Mesenchymal stem cell (in vitro differentiated cells and primary cell): ENCODE data around the gene IRX4.

Experiments used
- DNase-seq: peaks from one replicate; pipeline ENCODE4 v3.0.0-alpha.2; 2013
- H2AFZ ChIP-seq: one replicate; pipeline ENCODE4 v1.6.1; 2013; ENCODE audit warnings: low read depth, mild to moderate bottlenecking, control low read depth, inconsistent platforms, low read length, moderate library complexity
- H2AK5ac ChIP-seq: 2 replicates; pipeline ENCODE4 v1.6.1; 2013; ENCODE audit warnings: low read length, moderate library complexity, mild to moderate bottlenecking, inconsistent platforms; ENCODE audit not compliant: severe bottlenecking
- H2BK120ac ChIP-seq: one replicate; pipeline ENCODE4 v1.6.1; 2013; ENCODE audit warnings: low read depth, mild to moderate bottlenecking, inconsistent platforms, low read length, moderate library complexity
- H2BK12ac ChIP-seq, 2 experiments: one replicate each; pipeline ENCODE4 v1.6.1; 2013; ENCODE audit warnings: inconsistent platforms in 2 of 2, low read length in 2 of 2, mild to moderate bottlenecking in 2 of 2, moderate library complexity in 2 of 2, control low read depth in 1 of 2
- H2BK15ac ChIP-seq: one replicate; pipeline ENCODE4 v1.6.1; 2013; ENCODE audit warnings: mild to moderate bottlenecking, low read depth, inconsistent platforms; ENCODE audit not compliant: poor library complexity, severe bottlenecking
- H2BK5ac ChIP-seq: 2 replicates; pipeline ENCODE4 v1.6.1; 2013; ENCODE audit warnings: low read depth, mild to moderate bottlenecking, low read length, control low read depth, inconsistent platforms; ENCODE audit not compliant: poor library complexity, severe bottlenecking
- H3K14ac ChIP-seq, 2 experiments: one replicate each; pipeline ENCODE4 v1.6.1; 2013; ENCODE audit warnings: inconsistent platforms in 2 of 2, low read length in 2 of 2, control low read depth in 1 of 2, mild to moderate bottlenecking in 1 of 2, moderate library complexity in 1 of 2
- H3K18ac ChIP-seq, 2 experiments: one replicate each; pipeline ENCODE4 v1.6.1; 2013; ENCODE audit warnings: inconsistent platforms in 2 of 2, low read length in 2 of 2, control low read depth in 1 of 2, low read depth in 1 of 2, mild to moderate bottlenecking in 1 of 2
- H3K23ac ChIP-seq, 2 experiments: one replicate each; pipeline ENCODE4 v1.6.1; 2013; ENCODE audit warnings: inconsistent platforms in 2 of 2, low read length in 2 of 2, mild to moderate bottlenecking in 2 of 2, moderate library complexity in 2 of 2, control low read depth in 1 of 2
- H3K27ac ChIP-seq: 2 replicates; pipeline ENCODE4 v1.5.1; 2013; ENCODE audit warnings: mild to moderate bottlenecking, moderate library complexity, low read length, control low read depth, inconsistent platforms; ENCODE audit not compliant: poor library complexity, severe bottlenecking
- H3K27me3 ChIP-seq, 2 experiments: 2 replicates each; pipeline versions ENCODE4 v1.6.1 to v1.7.0; 2013; ENCODE audit warnings: low read length in 2 of 2, mild to moderate bottlenecking in 2 of 2, moderate library complexity in 2 of 2, control low read depth in 1 of 2, inconsistent platforms in 1 of 2; ENCODE audit not compliant: control insufficient read depth in 1 of 2, insufficient read depth in 1 of 2
- H3K36me3 ChIP-seq, 2 experiments: 2 replicates each; pipeline versions ENCODE4 v1.6.1 to v1.7.0; 2013; ENCODE audit warnings: low read length in 2 of 2, control low read depth in 1 of 2, inconsistent platforms in 1 of 2, low read depth in 1 of 2, mild to moderate bottlenecking in 1 of 2; ENCODE audit not compliant: insufficient read depth in 2 of 2, control insufficient read depth in 1 of 2
- H3K4ac ChIP-seq, 2 experiments: one replicate each; pipeline ENCODE4 v1.6.1; 2013; ENCODE audit warnings: inconsistent platforms in 2 of 2, low read length in 2 of 2, mild to moderate bottlenecking in 2 of 2, moderate library complexity in 2 of 2, control low read depth in 1 of 2, low read depth in 1 of 2
- H3K4me1 ChIP-seq: 2 replicates; pipeline ENCODE4 v1.6.1; 2013; ENCODE audit warnings: low read depth, low read length, control low read depth; ENCODE audit not compliant: control insufficient read depth, insufficient read depth
- H3K4me2 ChIP-seq: 2 replicates; pipeline ENCODE4 v1.6.1; 2013; ENCODE audit warnings: low read length, mild to moderate bottlenecking, inconsistent platforms; ENCODE audit not compliant: poor library complexity, severe bottlenecking
- H3K4me3 ChIP-seq, 2 experiments: 2 replicates each; pipeline versions ENCODE4 v1.5.1 to v1.7.0; 2013; ENCODE audit warnings: low read length in 2 of 2, mild to moderate bottlenecking in 2 of 2, control low read depth in 1 of 2, low read depth in 1 of 2; ENCODE audit not compliant: insufficient read depth in 1 of 2
- H3K79me1 ChIP-seq: replicated peaks from 2 replicates; pipeline ENCODE4 v1.6.1; 2013; ENCODE audit warnings: mild to moderate bottlenecking, control low read depth, low read length, inconsistent platforms; ENCODE audit not compliant: poor library complexity, severe bottlenecking
- H3K9ac ChIP-seq: 2 replicates; pipeline ENCODE4 v1.7.0; 2013; ENCODE audit warnings: mild to moderate bottlenecking, low read length, moderate library complexity
- H3K9me3 ChIP-seq: 2 replicates; pipeline ENCODE4 v1.7.0; 2013; ENCODE audit warnings: mild to moderate bottlenecking, low read length; ENCODE audit not compliant: control insufficient read depth
- H4K8ac ChIP-seq: one replicate; pipeline ENCODE4 v1.6.1; 2013; ENCODE audit warnings: inconsistent platforms, mild to moderate bottlenecking, low read length, moderate library complexity
- H4K91ac ChIP-seq: one replicate; pipeline ENCODE4 v1.6.1; 2013; ENCODE audit warnings: mild to moderate bottlenecking, low read length, inconsistent platforms
- WGBS: methylation state at CpG from one replicate; pipeline ENCODE4 v1.1.7; 2013; ENCODE audit warnings: mixed read lengths; 5-methylcytosine and 5-hydroxymethylcytosine counted together

Gene IRX4

DNA sequence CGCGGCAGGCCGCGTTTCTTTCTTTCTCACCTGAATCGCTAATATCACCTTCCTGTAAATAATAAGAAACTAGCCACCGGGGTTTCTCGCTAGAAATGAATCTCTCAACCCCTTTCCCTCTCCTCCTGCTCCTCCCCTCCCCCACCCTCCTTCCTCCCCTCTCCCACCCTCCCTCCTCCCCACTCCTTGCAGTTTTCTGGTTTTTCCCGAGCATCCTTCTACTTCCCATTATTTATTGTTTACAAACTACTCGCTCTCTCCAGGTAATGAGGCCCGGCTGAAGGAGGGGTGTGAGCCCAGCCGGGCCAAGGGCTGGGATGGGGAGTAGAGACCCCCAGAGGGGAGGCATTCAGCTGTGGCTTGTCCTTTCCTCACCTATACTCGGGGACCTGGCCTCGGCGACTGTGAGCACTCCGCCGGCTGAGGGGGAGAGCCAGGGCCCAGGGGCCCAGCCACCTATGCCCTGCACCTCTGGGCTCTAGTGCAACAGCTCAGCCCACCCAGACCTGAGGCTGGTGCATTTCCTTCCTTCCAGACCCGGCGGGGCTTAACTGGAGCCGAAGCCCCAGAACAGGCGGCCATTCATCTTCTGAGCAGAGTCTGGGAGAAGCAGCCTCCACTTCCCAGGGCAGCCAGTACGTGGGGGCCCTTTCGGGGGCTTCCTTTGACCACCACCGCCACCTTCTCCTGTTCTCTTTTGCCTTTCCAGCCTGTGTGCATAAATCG lies 2.1 kb upstream of the IRX4 start:
- no peak overlapping the region for H3K4ac ChIP-seq
- H2BK12ac ChIP-seq: no peak overlapping the region
- H3K14ac ChIP-seq: no peak overlapping the region
- no peak overlapping the region for H3K23ac ChIP-seq
- no peak for DNase-seq
- no peak overlapping the region for H3K9ac ChIP-seq
- no peak overlapping the region for H2BK5ac ChIP-seq
- H2BK15ac ChIP-seq: no peak overlapping the region
- H2AFZ ChIP-seq: no peak overlapping the region
- no peak overlapping the region for H3K4me3 ChIP-seq
- H3K27ac ChIP-seq: no peak overlapping the region
- no peak overlapping the region for H4K8ac ChIP-seq
- peaks cover 87 to 94% of the 10 kb centered on the region in 2 experiments for H3K27me3 ChIP-seq
- 6% methylated on average over 23 of the region's 24 CpGs for WGBS
- H2AK5ac ChIP-seq: no peak overlapping the region
- H4K91ac ChIP-seq: no peak overlapping the region
- H3K4me2 ChIP-seq: no peak overlapping the region
- H3K79me1 ChIP-seq: no peaks in the 10 kb centered on the region
- H2BK120ac ChIP-seq: no peak overlapping the region
- H3K4me1 ChIP-seq: peaks cover 25% of the 10 kb centered on the region
- no peaks in the 10 kb centered on the region for H3K9me3 ChIP-seq
- H3K36me3 ChIP-seq: peaks cover 0 to 3% of the 10 kb centered on the region in 2 experiments
- no peak overlapping the region for H3K18ac ChIP-seq

DNA sequence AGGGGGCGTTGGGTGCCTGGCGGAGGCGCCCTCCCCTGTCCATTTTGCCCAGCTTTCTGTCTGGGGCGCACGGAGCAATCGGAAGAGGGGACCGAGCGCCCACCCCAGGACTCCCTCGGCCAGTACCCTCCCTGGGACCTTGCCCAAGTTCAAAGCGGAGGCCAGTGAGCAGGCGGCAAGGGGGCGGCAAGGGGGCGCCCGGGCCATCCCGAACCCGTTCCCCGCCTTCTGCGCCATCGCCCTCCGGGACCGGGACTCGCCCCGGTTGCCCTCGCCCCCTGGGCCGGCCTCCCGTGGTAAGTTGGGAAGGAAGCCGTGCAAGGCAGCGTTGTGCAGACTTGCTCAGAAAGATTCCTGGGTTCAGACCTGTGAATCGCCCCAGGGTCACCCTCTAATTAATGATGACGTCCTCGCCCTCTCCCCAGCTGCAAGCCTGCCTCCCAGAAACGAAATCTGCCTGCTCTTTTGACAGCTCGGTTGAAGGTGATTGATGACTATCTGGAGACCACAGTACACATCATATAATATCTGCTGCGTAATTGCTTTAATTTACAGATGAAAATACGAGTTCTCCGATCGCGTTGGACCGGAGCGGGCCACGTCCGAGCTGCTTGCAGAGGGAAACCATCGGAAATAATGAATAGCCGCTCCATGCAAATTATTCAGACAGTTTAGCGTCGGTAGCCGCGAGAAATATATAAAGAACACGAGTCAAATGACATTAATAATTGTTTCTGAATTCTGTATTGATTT lies 1.4 kb upstream of the IRX4 start:
- DNase-seq: no peak
- Histone ChIP-seq H3K4me2 (no peak overlapping the region), H3K4me3 (no peak overlapping the region), H2AK5ac (no peak overlapping the region), H3K23ac (no peak overlapping the region), H3K4me1 (peaks cover 25% of the 10 kb centered on the region), H3K9me3 (no peaks in the 10 kb centered on the region), H2BK15ac (no peak overlapping the region), H3K79me1 (no peaks in the 10 kb centered on the region), H4K8ac (no peak overlapping the region), H3K9ac (no peak overlapping the region), H2BK5ac (no peak overlapping the region), H2BK120ac (no peak overlapping the region), H3K27ac (no peak overlapping the region), H2BK12ac (no peak overlapping the region), H3K4ac (no peak overlapping the region), H2AFZ (no peak overlapping the region), H3K36me3 (peaks cover 0 to 3% of the 10 kb centered on the region in 2 experiments), H4K91ac (no peak overlapping the region), H3K27me3 (peaks cover 87 to 94% of the 10 kb centered on the region in 2 experiments), H3K14ac (no peak overlapping the region), H3K18ac (no peak overlapping the region)
- 3% methylated on average over 41 of the region's 49 CpGs for WGBS

GRCh38 chr5:1883120-1883924 lies 597 bp upstream of the IRX4 start:
- Histone ChIP-seq H2BK120ac (peak overlapping the region; percentile 19), H4K91ac (no peak overlapping the region), H3K23ac (peak overlapping the region in 1 of 2 experiments; percentile 40), H3K4ac (no peak overlapping the region), H2BK5ac (no peak overlapping the region), H3K79me1 (no peaks in the 10 kb centered on the region), H3K9me3 (no peaks in the 10 kb centered on the region), H3K18ac (no peak overlapping the region), H3K14ac (no peak overlapping the region), H3K4me1 (peaks cover 27% of the 10 kb centered on the region), H2AK5ac (no peak overlapping the region), H2AFZ (no peak overlapping the region), H2BK12ac (no peak overlapping the region), H3K4me2 (peak overlapping the region; percentile 63), H3K4me3 (peak overlapping the region in 1 of 2 experiments; percentile 44), H3K9ac (no peak overlapping the region), H3K36me3 (peaks cover 0 to 3% of the 10 kb centered on the region in 2 experiments), H3K27me3 (peaks cover 85 to 93% of the 10 kb centered on the region in 2 experiments), H4K8ac (no peak overlapping the region), H2BK15ac (no peak overlapping the region), H3K27ac (no peak overlapping the region)
- 1% methylated on average over 76 of the region's 78 CpGs for WGBS
- no peak for DNase-seq
